GM19099 (cell line): Measurements from ENCODE around the gene C16orf78.

Experiments used
- POLR2A ChIP-seq: IDR thresholded peaks from 3 replicates; pipeline ENCODE4 v1.6.1; 2011; ENCODE audit warnings: low read depth; ENCODE audit not compliant: insufficient read length; ENCODE audit errors: extremely low read depth

Gene C16orf78

GRCh38 chr16:49344401-49344800 is 29.2 kb upstream of the C16orf78 start:
- TF ChIP-seq POLR2A, result no peak

- no peak for TF ChIP-seq POLR2A
These were observed 27.8 kb upstream of the C16orf78 start for GRCh38 chr16:49345829-49346228.

- TF ChIP-seq POLR2A, result no peak
These were observed 27.1 kb upstream of the C16orf78 start for GRCh38 chr16:49346459-49346858.

- no peak for TF ChIP-seq POLR2A
These were observed 26.1 kb upstream of the C16orf78 start for GRCh38 chr16:49347476-49347875.

- no peak for TF ChIP-seq POLR2A
These were observed 25.0 kb upstream of the C16orf78 start for GRCh38 chr16:49348408-49349176.

- TF ChIP-seq POLR2A, result no peak
These were observed 24.0 kb upstream of the C16orf78 start for GRCh38 chr16:49349446-49350168.

GRCh38 chr16:49350265-49351095 is 23.1 kb upstream of the C16orf78 start:
- TF ChIP-seq POLR2A, result no peak

- no peak for TF ChIP-seq POLR2A
These were observed 22.5 kb upstream of the C16orf78 start for GRCh38 chr16:49351096-49351487.

GRCh38 chr16:49352892-49353291 is 20.7 kb upstream of the C16orf78 start:
- no peak for TF ChIP-seq POLR2A

- TF ChIP-seq POLR2A, result no peak
These were observed 19.9 kb upstream of the C16orf78 start for GRCh38 chr16:49353680-49354079.

GRCh38 chr16:49354101-49354500 is 19.5 kb upstream of the C16orf78 start:
- no peak for TF ChIP-seq POLR2A

- no peak for TF ChIP-seq POLR2A
These were observed 18.6 kb upstream of the C16orf78 start for GRCh38 chr16:49354991-49355390.

GRCh38 chr16:49355933-49356665 is 17.5 kb upstream of the C16orf78 start:
- no peak for TF ChIP-seq POLR2A

GRCh38 chr16:49356728-49357488 is 16.7 kb upstream of the C16orf78 start:
- TF ChIP-seq POLR2A, result no peak
